ENCODE measurements around the gene DGKB.

DGKB gene

DNA sequence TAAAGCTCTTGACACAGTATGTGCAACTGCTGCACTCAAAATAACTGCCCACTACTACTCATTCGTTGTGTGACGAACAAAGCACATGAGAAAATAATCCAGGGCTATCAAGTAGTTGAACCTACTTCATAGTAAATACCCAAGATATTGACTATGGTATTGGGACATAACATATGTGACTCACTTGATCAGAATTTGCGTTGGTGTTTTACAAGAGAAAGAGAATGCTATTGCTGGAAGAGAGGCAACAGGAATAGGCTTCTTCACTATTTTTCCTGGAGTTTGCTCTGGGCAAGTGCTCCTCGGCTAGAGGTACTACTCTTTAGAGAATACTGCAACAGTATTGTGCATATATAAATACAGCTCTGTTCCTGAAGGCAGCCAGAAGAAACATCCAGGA, 2.5 kb downstream of the DGKB start:
- TF ChIP-seq, protein P1, sequence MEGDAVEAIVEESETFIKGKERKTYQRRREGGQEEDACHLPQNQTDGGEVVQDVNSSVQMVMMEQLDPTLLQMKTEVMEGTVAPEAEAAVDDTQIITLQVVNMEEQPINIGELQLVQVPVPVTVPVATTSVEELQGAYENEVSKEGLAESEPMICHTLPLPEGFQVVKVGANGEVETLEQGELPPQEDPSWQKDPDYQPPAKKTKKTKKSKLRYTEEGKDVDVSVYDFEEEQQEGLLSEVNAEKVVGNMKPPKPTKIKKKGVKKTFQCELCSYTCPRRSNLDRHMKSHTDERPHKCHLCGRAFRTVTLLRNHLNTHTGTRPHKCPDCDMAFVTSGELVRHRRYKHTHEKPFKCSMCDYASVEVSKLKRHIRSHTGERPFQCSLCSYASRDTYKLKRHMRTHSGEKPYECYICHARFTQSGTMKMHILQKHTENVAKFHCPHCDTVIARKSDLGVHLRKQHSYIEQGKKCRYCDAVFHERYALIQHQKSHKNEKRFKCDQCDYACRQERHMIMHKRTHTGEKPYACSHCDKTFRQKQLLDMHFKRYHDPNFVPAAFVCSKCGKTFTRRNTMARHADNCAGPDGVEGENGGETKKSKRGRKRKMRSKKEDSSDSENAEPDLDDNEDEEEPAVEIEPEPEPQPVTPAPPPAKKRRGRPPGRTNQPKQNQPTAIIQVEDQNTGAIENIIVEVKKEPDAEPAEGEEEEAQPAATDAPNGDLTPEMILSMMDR (IDR thresholded peaks at IDR 0.05), result no peak
- no peaks in the 10 kb centered on the region for H3K36me3 ChIP-seq
- no peak overlapping the region for H3K27ac ChIP-seq

DNA sequence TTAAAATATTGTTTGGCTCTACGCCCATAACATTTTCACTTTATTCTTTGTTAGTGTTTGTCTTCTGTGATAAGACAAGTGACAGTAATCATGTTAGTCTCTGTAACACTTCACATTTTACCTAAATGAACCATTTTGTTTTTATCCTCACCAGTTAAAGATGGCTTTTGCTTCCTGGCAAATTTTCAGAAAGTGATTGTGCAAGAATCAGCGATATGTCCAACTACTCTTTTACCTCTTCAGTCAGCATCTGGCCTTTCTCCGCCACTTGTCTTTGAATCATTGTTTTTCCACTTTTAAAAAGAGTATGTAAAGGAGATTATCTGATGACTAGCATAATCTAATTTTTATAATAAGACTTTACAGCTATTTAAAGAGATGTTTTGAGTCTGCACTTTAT, 3.5 kb downstream of the DGKB start:
- Histone ChIP-seq H3K9me3 (no peaks in the 10 kb centered on the region), H3K36me3 (no peaks in the 10 kb centered on the region), H3K4me3 (ENCODE audit: low read depth in 1 of 2, low read length in 1 of 2) (no peak overlapping the region), H3K27me3 (peaks cover 10% of the 10 kb centered on the region), H3K4me1 (ENCODE audit: control insufficient read depth in 1 of 2, insufficient read depth in 1 of 2, low read depth in 1 of 2, low read length in 1 of 2) (no peaks in the 10 kb centered on the region), H3K27ac (no peak overlapping the region)
- TF ChIP-seq, protein P1 (IDR thresholded peaks at IDR 0.05), result no peak

More for the DNA sequence above, 2.5 kb downstream of the DGKB start:
- Histone ChIP-seq H3K4me3 (ENCODE audit: low read depth in 1 of 2, low read length in 1 of 2) (no peak overlapping the region), H3K27me3 (peaks cover 10% of the 10 kb centered on the region), H3K9me3 (no peaks in the 10 kb centered on the region), H3K4me1 (ENCODE audit: control insufficient read depth in 1 of 2, insufficient read depth in 1 of 2, low read depth in 1 of 2, low read length in 1 of 2) (no peaks in the 10 kb centered on the region)

DNA sequence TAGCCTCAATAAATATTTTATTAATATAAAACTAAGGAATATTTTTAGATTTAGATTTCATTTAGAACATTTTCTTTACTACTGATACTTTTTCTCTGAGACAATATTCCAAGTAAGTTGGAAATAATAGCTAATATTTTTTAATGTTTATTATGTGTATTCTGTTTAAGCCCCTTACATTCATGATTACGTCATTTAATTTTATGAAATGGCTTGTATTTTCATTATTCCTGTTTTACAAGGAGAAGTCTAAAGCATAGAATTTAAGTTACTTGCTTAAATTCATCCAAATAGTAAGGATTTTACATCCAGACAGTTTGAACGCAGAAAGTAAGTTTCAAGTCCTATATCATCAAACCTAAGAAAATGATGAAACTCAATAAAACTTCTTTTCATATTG, 6.1 kb downstream of the DGKB start:
- H3K4me1 ChIP-seq (ENCODE audit: control insufficient read depth in 1 of 2, insufficient read depth in 1 of 2, low read depth in 1 of 2, low read length in 1 of 2), result no peaks in the 10 kb centered on the region
- H3K4me3 ChIP-seq (ENCODE audit: low read depth in 1 of 2, low read length in 1 of 2), result no peak overlapping the region
- no peaks in the 10 kb centered on the region for H3K36me3 ChIP-seq
- no peak overlapping the region for H3K27ac ChIP-seq
- TF ChIP-seq, protein P1 (IDR thresholded peaks at IDR 0.05), result no peak
- no peaks in the 10 kb centered on the region for H3K9me3 ChIP-seq
- no peaks in the 10 kb centered on the region for H3K27me3 ChIP-seq

DNA sequence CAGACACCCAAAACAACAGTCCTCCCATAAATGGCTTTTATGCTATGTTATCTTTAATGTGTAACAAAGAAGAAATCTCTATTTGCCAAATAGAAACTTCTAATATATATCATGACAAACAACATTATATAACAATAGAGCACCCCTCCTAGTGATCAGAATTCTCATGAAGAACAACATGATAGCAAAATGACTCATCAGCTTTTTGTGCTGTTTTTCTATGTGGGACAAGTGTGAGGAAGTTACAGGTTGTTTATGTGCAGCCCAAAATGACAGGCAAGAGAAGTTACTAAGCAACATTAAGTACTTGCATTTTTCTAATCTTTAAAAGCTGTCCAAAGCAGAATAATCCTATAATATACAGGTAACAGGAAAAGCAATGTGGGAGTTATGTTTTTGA, 7.7 kb downstream of the DGKB start:
- TF ChIP-seq, protein P1 (IDR thresholded peaks at IDR 0.05), result no peak
- H3K36me3 ChIP-seq, result no peaks in the 10 kb centered on the region
- H3K4me1 ChIP-seq (ENCODE audit: control insufficient read depth in 1 of 2, insufficient read depth in 1 of 2, low read depth in 1 of 2, low read length in 1 of 2), result no peaks in the 10 kb centered on the region
- H3K27ac ChIP-seq, result no peak overlapping the region
- no peaks in the 10 kb centered on the region for H3K27me3 ChIP-seq
- no peaks in the 10 kb centered on the region for H3K9me3 ChIP-seq
- no peak overlapping the region for H3K4me3 ChIP-seq (ENCODE audit: low read depth in 1 of 2, low read length in 1 of 2)

DNA sequence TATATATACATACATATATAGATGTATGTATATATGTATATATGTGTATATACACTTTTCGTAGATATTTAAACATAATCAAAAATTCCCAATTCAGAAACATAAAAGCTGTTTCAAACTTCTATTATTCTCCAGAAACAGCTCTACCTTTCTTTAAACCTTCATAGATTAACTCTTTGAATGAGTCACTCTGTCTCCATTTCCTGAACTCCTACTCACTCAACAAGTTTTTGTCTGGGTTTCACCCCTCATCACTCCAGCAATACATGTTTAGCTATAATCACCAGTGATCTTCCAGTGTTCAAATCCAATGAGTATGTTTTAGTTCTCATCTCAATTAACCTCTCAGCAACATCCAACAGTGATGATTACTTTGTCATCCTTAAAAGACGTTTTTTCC, 9.6 kb downstream of the DGKB start:
- TF ChIP-seq, protein P1 (IDR thresholded peaks at IDR 0.05), result no peak
- H3K4me1 ChIP-seq (ENCODE audit: control insufficient read depth in 1 of 2, insufficient read depth in 1 of 2, low read depth in 1 of 2, low read length in 1 of 2), result no peaks in the 10 kb centered on the region
- H3K36me3 ChIP-seq, result no peaks in the 10 kb centered on the region
- H3K27me3 ChIP-seq, result no peaks in the 10 kb centered on the region
- H3K27ac ChIP-seq, result no peak overlapping the region
- H3K4me3 ChIP-seq (ENCODE audit: low read depth in 1 of 2, low read length in 1 of 2), result no peak overlapping the region
- H3K9me3 ChIP-seq, result no peaks in the 10 kb centered on the region

DNA sequence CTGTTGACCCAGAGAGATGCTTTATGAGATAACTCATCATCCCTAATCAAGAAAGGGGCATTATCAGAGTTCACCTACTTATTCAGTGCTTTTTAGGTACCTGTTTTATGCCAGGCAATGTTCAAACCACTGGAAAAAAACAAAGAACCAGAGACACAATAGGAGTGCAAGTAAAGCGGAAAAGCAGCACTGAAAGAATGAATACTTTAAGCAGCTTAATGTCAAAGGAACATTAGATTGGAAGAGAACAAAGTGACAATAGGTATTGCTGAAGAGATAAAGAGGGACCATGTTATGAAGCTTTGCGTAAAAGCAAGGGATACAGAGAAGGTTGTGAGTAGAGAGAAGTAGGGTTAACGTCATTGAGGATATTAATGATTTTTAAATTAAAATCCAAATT, 11.3 kb downstream of the DGKB start:
- no peaks in the 10 kb centered on the region for H3K27me3 ChIP-seq
- TF ChIP-seq, protein P1 (IDR thresholded peaks at IDR 0.05), result no peak
- no peak overlapping the region for H3K27ac ChIP-seq
- H3K4me1 ChIP-seq (ENCODE audit: control insufficient read depth in 1 of 2, insufficient read depth in 1 of 2, low read depth in 1 of 2, low read length in 1 of 2), result no peaks in the 10 kb centered on the region
- H3K4me3 ChIP-seq (ENCODE audit: low read depth in 1 of 2, low read length in 1 of 2), result no peak overlapping the region
- no peaks in the 10 kb centered on the region for H3K9me3 ChIP-seq
- H3K36me3 ChIP-seq, result no peaks in the 10 kb centered on the region
